RWPE1 (cell line): Measurements from ENCODE around the gene MTMR2.
"Not testable (repeated sequence)": the region's sequence is repeated elsewhere in the genome, so short reads cannot be mapped to it uniquely, and the experiment has no call there.

Source experiments
- CTCF ChIA-PET: fragments of 350-600 bp; sonication (Branson Sonifier 250); formaldehyde crosslinking; extraction: SDS; loops from one replicate; lab custom pipeline; 2021; lab: Yijun Ruan, JAX
- POLR2A ChIA-PET: fragments of 400-600 bp; formaldehyde crosslinking; extraction: SDS; loops from one replicate; lab custom pipeline; 2020; ENCODE audit warnings: antibody characterized with exemption; ENCODE audit not compliant: low non-redundant PET; lab: Yijun Ruan, JAX
- DNase-seq: peaks from one replicate; pipeline ENCODE4 v3.0.0; 2012; ENCODE audit warnings: low spot score
- H3K27ac ChIP-seq: fragments of 450-650 bp; 2 replicates; pipeline ENCODE4 v1.5.1; 2017
- TF ChIP-seq, protein P1 (sequence below): fragments of 450-650 bp; conservative IDR thresholded peaks from 2 replicates; pipeline ENCODE4 v1.5.1; 2017; ENCODE audit warnings: low read depth, mild to moderate bottlenecking

Gene MTMR2

GRCh38 chr11:95886462-95886861 is 37.4 kb downstream of the MTMR2 start:
- ChIA-PET POLR2A (no interaction called here), CTCF (interaction anchor here (0.6 kb wide), 1 partner anchor 353 kb away, joined by 3 read pairs; no protein-coding TSS in a partner anchor)
- TF ChIP-seq, protein P1, sequence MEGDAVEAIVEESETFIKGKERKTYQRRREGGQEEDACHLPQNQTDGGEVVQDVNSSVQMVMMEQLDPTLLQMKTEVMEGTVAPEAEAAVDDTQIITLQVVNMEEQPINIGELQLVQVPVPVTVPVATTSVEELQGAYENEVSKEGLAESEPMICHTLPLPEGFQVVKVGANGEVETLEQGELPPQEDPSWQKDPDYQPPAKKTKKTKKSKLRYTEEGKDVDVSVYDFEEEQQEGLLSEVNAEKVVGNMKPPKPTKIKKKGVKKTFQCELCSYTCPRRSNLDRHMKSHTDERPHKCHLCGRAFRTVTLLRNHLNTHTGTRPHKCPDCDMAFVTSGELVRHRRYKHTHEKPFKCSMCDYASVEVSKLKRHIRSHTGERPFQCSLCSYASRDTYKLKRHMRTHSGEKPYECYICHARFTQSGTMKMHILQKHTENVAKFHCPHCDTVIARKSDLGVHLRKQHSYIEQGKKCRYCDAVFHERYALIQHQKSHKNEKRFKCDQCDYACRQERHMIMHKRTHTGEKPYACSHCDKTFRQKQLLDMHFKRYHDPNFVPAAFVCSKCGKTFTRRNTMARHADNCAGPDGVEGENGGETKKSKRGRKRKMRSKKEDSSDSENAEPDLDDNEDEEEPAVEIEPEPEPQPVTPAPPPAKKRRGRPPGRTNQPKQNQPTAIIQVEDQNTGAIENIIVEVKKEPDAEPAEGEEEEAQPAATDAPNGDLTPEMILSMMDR: no peak
- no peak overlapping the region for H3K27ac ChIP-seq
- no peak for DNase-seq

DNA sequence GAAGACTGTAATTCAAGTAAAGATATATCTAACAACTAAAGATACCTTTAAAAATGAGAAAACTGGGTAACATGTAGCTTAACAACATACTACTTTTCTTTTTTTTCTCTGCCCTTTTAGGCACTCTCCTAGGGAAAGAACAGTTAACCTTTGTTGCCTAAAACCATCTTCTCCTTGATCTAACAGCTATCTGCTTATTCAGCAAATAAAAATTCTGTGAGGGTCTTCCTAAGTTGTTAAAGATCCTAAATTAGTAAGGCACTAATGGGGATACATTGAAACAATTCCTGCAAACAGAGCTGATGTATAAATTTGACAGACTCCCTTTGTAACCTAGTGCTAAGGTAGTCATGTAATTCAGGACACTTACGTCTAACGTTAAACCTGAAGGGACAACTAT is 39.1 kb downstream of the MTMR2 start:
- DNase-seq: no peak
- CTCF ChIA-PET: no interaction called here
- POLR2A ChIA-PET: no interaction called here
- TF ChIP-seq, protein P1: no peak
- H3K27ac ChIP-seq: no peak overlapping the region

GRCh38 chr11:95884376-95884775 is 39.5 kb downstream of the MTMR2 start:
- CTCF ChIA-PET: interaction anchor here (0.5 kb wide), 1 partner anchor 467 kb away, joined by 4 read pairs; no protein-coding TSS in a partner anchor
- POLR2A ChIA-PET: no interaction called here
- peak; percentile 10 for DNase-seq
- TF ChIP-seq, protein P1: no peak
- H3K27ac ChIP-seq: no peak overlapping the region

DNA sequence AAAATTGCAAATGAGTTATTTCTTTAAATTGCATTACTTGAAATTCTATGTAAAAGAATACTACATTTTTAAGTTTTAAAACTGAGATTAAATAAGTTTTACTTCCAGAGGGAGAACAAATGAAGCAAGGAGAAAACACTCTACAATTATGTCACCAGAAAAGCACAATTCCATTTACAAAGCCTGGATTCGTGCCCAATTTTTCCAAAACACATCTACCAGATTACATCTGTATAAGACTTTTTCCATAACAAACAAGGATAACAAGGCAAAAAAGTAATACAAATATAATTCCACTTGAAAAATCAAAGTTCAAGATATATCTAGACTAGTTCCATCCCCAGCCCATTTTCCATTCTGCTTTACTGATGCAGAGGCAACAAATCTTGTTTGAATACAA is 40.5 kb downstream of the MTMR2 start:
- CTCF ChIA-PET: interaction anchor here (0.6 kb wide), 1 partner anchor 125 kb away, joined by 4 read pairs; no protein-coding TSS in a partner anchor
- DNase-seq: no peak
- no peak overlapping the region for H3K27ac ChIP-seq
- POLR2A ChIA-PET: no interaction called here
- TF ChIP-seq, protein P1: no peak

GRCh38 chr11:95877291-95877690 is 46.6 kb downstream of the MTMR2 start:
- ChIA-PET POLR2A (no interaction called here), CTCF (interaction anchor here (0.7 kb wide), 1 partner anchor 29 kb away, joined by 3 read pairs; no protein-coding TSS in a partner anchor)
- DNase-seq: peak; percentile 26
- H3K27ac ChIP-seq: no peak overlapping the region
- TF ChIP-seq, protein P1: no peak

GRCh38 chr11:95870877-95871276 is 53.0 kb downstream of the MTMR2 start:
- POLR2A ChIA-PET, CTCF ChIA-PET, H3K27ac ChIP-seq, DNase-seq: not testable (repeated sequence)

DNA sequence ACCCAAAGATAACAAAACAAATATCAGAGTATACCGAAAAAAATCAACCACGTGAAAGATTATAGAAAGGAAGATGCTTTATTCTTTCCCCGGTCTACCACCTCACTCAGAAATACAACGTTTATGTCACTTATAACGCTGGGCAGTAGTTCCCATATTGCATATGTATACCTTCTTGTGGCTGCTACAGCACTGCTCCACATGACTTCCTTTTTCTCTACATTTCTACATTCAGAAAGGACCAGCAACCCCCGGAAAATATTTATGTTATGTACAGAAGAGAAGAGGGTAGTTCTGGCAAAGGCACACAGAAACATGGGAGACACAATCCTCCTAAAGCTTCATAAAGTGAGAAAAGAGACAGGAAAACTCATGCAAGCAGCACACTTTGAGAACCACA is 56.8 kb downstream of the MTMR2 start:
- DNase-seq: no peak
- CTCF ChIA-PET: interaction anchor here (0.8 kb wide), 1 partner anchor 551 kb away, joined by 3 read pairs; no protein-coding TSS in a partner anchor
- H3K27ac ChIP-seq: no peak overlapping the region
- TF ChIP-seq, protein P1: no peak
- POLR2A ChIA-PET: no interaction called here
